HEK293T (cell line): ENCODE results near the gene PAOX.

Source experiments
- ARNT ChIP-seq: fragments of 450-650 bp; IDR thresholded peaks from 2 replicates; pipeline ENCODE4 v1.6.1; 2017; ENCODE audit warnings: mild to moderate bottlenecking
- CTBP1 ChIP-seq: fragments of 450-650 bp; IDR thresholded peaks from 2 replicates; pipeline ENCODE4 v1.6.1; 2016; ENCODE audit warnings: borderline replicate concordance
- FOXA1 ChIP-seq: fragments of 450-650 bp; IDR thresholded peaks from 2 replicates; pipeline ENCODE4 v1.6.1; 2016; ENCODE audit warnings: mild to moderate bottlenecking
- FOXK2 ChIP-seq: fragments of 450-650 bp; IDR thresholded peaks from 2 replicates; pipeline ENCODE4 v1.6.1; 2016; ENCODE audit warnings: mild to moderate bottlenecking
- L3MBTL2 ChIP-seq: fragments of 450-650 bp; conservative IDR thresholded peaks from 2 replicates; pipeline ENCODE4 v1.6.1; 2016; ENCODE audit warnings: mild to moderate bottlenecking
- LEF1 ChIP-seq: fragments of 450-650 bp; IDR thresholded peaks from 2 replicates; pipeline ENCODE4 v1.6.1; 2017; ENCODE audit warnings: mild to moderate bottlenecking, borderline replicate concordance
- SP1 ChIP-seq: fragments of 450-650 bp; IDR thresholded peaks from 2 replicates; pipeline ENCODE4 v1.6.1; 2017
- SUZ12 ChIP-seq: fragments of 450-650 bp; IDR thresholded peaks from 2 replicates; pipeline ENCODE4 v1.6.1; 2016; ENCODE audit warnings: mild to moderate bottlenecking

DNA sequence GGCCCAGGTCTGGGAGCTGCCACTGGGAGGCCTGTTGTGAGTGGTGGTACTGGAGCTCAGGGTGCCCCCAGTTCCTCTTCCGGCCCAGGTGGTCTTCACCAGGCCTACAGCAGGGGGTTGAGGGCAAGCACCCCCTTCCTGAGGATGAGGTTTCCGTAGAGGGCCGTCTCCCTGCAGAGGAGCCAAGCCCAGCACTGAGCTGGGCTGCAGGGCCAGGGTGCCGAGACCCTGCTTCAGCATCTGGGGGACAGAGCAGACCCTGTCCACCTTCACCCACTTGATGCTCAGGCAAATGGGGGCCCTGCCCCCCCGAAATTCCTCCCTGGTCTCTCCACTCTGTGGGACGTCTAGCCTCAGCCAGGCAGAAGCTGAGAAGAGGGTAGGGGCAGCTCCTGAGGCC lies 23.8 kb upstream of the PAOX start:
- TF ChIP-seq SP1 (no peak), L3MBTL2 (no peak), LEF1 (no peak), ARNT (no peak), CTBP1 (no peak), FOXA1 (no peak), SUZ12 (no peak), FOXK2 (no peak)
